Measurements from ENCODE around the gene IL17RC.

DNA sequence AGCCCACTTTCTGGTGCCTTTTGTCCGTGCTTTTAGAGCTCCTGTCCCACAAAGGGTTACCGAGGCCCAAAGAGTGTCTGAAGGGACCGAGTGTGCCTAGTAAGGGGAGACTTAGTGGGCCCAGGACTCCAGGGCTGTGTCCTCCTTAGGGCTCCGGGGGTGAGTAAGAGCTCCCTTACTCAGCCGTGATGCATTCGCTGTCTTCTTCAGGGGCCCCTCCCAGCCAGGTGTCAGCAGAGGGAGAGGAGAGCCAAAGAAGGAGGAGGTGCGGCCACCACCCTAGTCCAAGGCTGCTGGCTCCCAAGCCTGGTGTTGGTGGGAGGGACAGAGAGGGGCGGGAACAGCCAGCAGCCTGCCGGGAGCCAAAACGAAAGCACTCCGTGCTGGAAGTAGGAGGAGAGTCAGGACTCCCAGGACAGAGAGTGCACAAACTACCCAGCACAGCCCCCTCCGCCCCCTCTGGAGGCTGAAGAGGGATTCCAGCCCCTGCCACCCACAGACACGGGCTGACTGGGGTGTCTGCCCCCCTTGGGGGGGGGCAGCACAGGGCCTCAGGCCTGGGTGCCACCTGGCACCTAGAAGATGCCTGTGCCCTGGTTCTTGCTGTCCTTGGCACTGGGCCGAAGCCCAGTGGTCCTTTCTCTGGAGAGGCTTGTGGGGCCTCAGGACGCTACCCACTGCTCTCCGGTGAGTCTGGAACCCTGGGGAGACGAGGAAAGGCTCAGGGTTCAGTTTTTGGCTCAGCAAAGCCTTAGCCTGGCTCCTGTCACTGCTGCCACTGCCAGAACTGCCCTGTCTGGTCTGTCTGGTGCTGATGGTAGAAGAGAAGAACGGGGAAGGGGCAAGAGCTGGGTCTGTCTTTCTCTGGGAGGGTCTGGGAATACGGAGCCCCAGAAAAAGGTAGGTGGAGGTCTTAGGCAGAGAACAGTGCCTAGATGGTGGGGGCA is at the start of gene IL17RC:
- no peak for TF ChIP-seq POLR2AphosphoS5 (IDR thresholded peaks at IDR 0.05; ENCODE audit: low read depth)
- TF ChIP-seq, protein P1, sequence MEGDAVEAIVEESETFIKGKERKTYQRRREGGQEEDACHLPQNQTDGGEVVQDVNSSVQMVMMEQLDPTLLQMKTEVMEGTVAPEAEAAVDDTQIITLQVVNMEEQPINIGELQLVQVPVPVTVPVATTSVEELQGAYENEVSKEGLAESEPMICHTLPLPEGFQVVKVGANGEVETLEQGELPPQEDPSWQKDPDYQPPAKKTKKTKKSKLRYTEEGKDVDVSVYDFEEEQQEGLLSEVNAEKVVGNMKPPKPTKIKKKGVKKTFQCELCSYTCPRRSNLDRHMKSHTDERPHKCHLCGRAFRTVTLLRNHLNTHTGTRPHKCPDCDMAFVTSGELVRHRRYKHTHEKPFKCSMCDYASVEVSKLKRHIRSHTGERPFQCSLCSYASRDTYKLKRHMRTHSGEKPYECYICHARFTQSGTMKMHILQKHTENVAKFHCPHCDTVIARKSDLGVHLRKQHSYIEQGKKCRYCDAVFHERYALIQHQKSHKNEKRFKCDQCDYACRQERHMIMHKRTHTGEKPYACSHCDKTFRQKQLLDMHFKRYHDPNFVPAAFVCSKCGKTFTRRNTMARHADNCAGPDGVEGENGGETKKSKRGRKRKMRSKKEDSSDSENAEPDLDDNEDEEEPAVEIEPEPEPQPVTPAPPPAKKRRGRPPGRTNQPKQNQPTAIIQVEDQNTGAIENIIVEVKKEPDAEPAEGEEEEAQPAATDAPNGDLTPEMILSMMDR (IDR thresholded peaks at IDR 0.05; ENCODE audit: insufficient read depth, low read length), result no peak
- TF ChIP-seq, protein P2, sequence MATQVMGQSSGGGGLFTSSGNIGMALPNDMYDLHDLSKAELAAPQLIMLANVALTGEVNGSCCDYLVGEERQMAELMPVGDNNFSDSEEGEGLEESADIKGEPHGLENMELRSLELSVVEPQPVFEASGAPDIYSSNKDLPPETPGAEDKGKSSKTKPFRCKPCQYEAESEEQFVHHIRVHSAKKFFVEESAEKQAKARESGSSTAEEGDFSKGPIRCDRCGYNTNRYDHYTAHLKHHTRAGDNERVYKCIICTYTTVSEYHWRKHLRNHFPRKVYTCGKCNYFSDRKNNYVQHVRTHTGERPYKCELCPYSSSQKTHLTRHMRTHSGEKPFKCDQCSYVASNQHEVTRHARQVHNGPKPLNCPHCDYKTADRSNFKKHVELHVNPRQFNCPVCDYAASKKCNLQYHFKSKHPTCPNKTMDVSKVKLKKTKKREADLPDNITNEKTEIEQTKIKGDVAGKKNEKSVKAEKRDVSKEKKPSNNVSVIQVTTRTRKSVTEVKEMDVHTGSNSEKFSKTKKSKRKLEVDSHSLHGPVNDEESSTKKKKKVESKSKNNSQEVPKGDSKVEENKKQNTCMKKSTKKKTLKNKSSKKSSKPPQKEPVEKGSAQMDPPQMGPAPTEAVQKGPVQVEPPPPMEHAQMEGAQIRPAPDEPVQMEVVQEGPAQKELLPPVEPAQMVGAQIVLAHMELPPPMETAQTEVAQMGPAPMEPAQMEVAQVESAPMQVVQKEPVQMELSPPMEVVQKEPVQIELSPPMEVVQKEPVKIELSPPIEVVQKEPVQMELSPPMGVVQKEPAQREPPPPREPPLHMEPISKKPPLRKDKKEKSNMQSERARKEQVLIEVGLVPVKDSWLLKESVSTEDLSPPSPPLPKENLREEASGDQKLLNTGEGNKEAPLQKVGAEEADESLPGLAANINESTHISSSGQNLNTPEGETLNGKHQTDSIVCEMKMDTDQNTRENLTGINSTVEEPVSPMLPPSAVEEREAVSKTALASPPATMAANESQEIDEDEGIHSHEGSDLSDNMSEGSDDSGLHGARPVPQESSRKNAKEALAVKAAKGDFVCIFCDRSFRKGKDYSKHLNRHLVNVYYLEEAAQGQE (IDR thresholded peaks at IDR 0.05; ENCODE audit: insufficient replicate concordance, low read depth), result no peak

Data from HL-60 (cell line).